GM12878 (cell line): ENCODE results near the gene ABCA7. TPM values are rescaled to one million over a fixed set of nuclear protein-coding genes. Genes with fewer than 3 reads are reported as not detected.

Experiments used
- ATAC-seq: fragments of 200-7000 bp; cut with Tn5 transposase; 3 replicates; pipeline ENCODE4 v1.9.1; 2020; ENCODE audit warnings: mild to moderate bottlenecking, moderate library complexity
- BruUV-seq: library from RNA; stranded (reverse); fragments of 400-500 nt; replicated peaks from 2 replicates; lab custom pipeline; 2021; lab: Mats Ljungman, UMichigan
- CTCF ChIA-PET: fragments of 300-600 bp; sonication (Branson Sonifier 250); formaldehyde crosslinking; extraction: SDS; loops from one replicate; lab custom pipeline; 2021; ENCODE audit warnings: inconsistent platforms; lab: Yijun Ruan, JAX
- POLR2A ChIA-PET: fragments of 350-600 bp; formaldehyde crosslinking; extraction: SDS; loops from one replicate; lab custom pipeline; 2021; ENCODE audit warnings: inconsistent platforms; lab: Charles Lee
- RAD21 ChIA-PET: fragments of 300-600 bp; sonication (Branson Sonifier 250); formaldehyde crosslinking; loops from one replicate; lab custom pipeline; 2023; ENCODE audit warnings: antibody characterized with exemption; ENCODE audit not compliant: unreplicated experiment; lab: Charles Lee
- SMC1A ChIA-PET: fragments of 300-600 bp; sonication (Branson Sonifier 250); formaldehyde crosslinking; loops from one replicate; lab custom pipeline; 2023; ENCODE audit not compliant: unreplicated experiment, uncharacterized antibody; lab: Charles Lee
- DNase-seq: peaks from one replicate; pipeline ENCODE4 v3.0.0-alpha.2; 2011; ENCODE audit warnings: low read depth, low spot score
- FAIRE-seq: peaks from 3 replicates; lab custom pipeline; 2011; peaks lifted over from hg19 to GRCh38; lab: Jason Lieb, UNC
- H2AFZ ChIP-seq: 2 replicates; pipeline ENCODE4 v1.6.0; 2011; ENCODE audit warnings: low read depth, low read length, control low read depth; ENCODE audit not compliant: control insufficient read depth
- H3K27ac ChIP-seq: 2 replicates; pipeline ENCODE4 v1.5.1; 2011; ENCODE audit warnings: control low read depth; ENCODE audit not compliant: control insufficient read depth, insufficient read depth
- H3K27me3 ChIP-seq, 2 experiments: replicated peaks in 1 of 2; 2 replicates each; pipeline versions ENCODE4 v1.6.0 to v1.6.1; 2011; ENCODE audit warnings: low read length in 1 of 2; ENCODE audit not compliant: control insufficient read depth in 2 of 2, insufficient read depth in 2 of 2
- H3K36me3 ChIP-seq, 2 experiments: 2 replicates each; pipeline ENCODE4 v1.5.1; 2011; ENCODE audit warnings: low read length in 1 of 2; ENCODE audit not compliant: control insufficient read depth in 2 of 2, insufficient read depth in 2 of 2
- H3K4me1 ChIP-seq: 2 replicates; pipeline ENCODE4 v1.6.1; 2011; ENCODE audit warnings: mild to moderate bottlenecking, low read length, moderate library complexity, mixed read lengths; ENCODE audit not compliant: control insufficient read depth, insufficient read depth
- H3K4me2 ChIP-seq: 2 replicates; pipeline ENCODE4 v1.6.0; 2011; ENCODE audit warnings: control low read depth; ENCODE audit not compliant: control insufficient read depth, insufficient read depth
- H3K4me3 ChIP-seq: fragments of 200-600 bp; sonication (generic); 2 replicates; pipeline ENCODE4 v1.5.1; 2016
- H3K79me2 ChIP-seq: 2 replicates; pipeline ENCODE4 v1.6.0; 2011; ENCODE audit warnings: low read length; ENCODE audit not compliant: control insufficient read depth, insufficient read depth
- H3K9ac ChIP-seq: 2 replicates; pipeline ENCODE4 v1.8.0; 2011; ENCODE audit warnings: low read length, control low read depth, mixed read lengths; ENCODE audit not compliant: control insufficient read depth, insufficient read depth
- H3K9me3 ChIP-seq: replicated peaks from 3 replicates; pipeline ENCODE4 v1.5.1; 2011; ENCODE audit warnings: mild to moderate bottlenecking, low read length; ENCODE audit not compliant: control insufficient read depth, insufficient read depth
- H4K20me1 ChIP-seq: 2 replicates; pipeline ENCODE4 v1.6.0; 2011; ENCODE audit not compliant: control insufficient read depth, insufficient read depth
- CBFB ChIP-seq: IDR thresholded peaks from 2 replicates; pipeline ENCODE4 v1.6.1; 2016; ENCODE audit warnings: antibody characterized with exemption, low read depth
- CREM ChIP-seq: IDR thresholded peaks from 2 replicates; pipeline ENCODE4 v1.6.1; 2014; ENCODE audit warnings: antibody characterized with exemption, low read depth
- MTA2 ChIP-seq: fragments of 450-650 bp; IDR thresholded peaks from 2 replicates; pipeline ENCODE4 v1.6.1; 2016; ENCODE audit warnings: low read depth, mild to moderate bottlenecking, moderate library complexity
- NR2C1 ChIP-seq: fragments of 450-650 bp; IDR thresholded peaks from 2 replicates; pipeline ENCODE4 v1.6.1; 2017; ENCODE audit warnings: antibody characterized with exemption, mild to moderate bottlenecking, moderate library complexity
- NR2F1 ChIP-seq: fragments of 450-650 bp; conservative IDR thresholded peaks from 2 replicates; pipeline ENCODE4 v1.6.1; 2017; ENCODE audit warnings: mild to moderate bottlenecking
- RBBP5 ChIP-seq: fragments of 200-600 bp; sonication (generic); conservative IDR thresholded peaks from 2 replicates; pipeline ENCODE4 v1.6.1; 2016
- SREBF1 ChIP-seq: IDR thresholded peaks from 2 replicates; pipeline ENCODE4 v1.6.1; 2012; ENCODE audit warnings: mild to moderate bottlenecking, low read length
- TCF3 ChIP-seq: IDR thresholded peaks from 2 replicates; pipeline ENCODE4 v1.6.1; 2012; ENCODE audit warnings: low read depth, mild to moderate bottlenecking, low read length, borderline replicate concordance; ENCODE audit not compliant: insufficient read depth
- ZNF592 ChIP-seq: fragments of 450-650 bp; IDR thresholded peaks from 2 replicates; pipeline ENCODE4 v1.6.1; 2017; ENCODE audit warnings: mild to moderate bottlenecking, moderate library complexity
- ZNF687 ChIP-seq: fragments of 450-650 bp; IDR thresholded peaks from 2 replicates; pipeline ENCODE4 v1.6.1; 2017; ENCODE audit warnings: mild to moderate bottlenecking, moderate library complexity
- WGBS: methylation state at CpG from one replicate; pipeline ENCODE4 v1.1.6; 2016; ENCODE audit warnings: low lambda C conversion rate; ENCODE audit not compliant: insufficient replicate concordance, insufficient coverage; ENCODE audit errors: missing lambda C conversion rate; 5-methylcytosine and 5-hydroxymethylcytosine counted together
- in situ Hi-C: fragments of 300-500 bp; cut with MboI; formaldehyde crosslinking; loops from 9 replicates; pipeline ENCODE4 v1.14.3; 2018; ENCODE audit warnings: mixed read lengths
- intact Hi-C: fragments of 100-400 bp; cut with micrococcal nuclease; formaldehyde crosslinking; loops from one replicate; pipeline ENCODE4 v1.14.2; 2022; ENCODE audit not compliant: unreplicated experiment
- polyA plus RNA-seq, 11 experiments: library from polyadenylated mRNA; depleted of rRNA in 4 of 11; unstranded in 6 of 11; stranded (reverse) in 5 of 11; fragments of >200 nt; fragmentation: Nextera tagmentation in 4 of 11; fragmentation: Illumina TruSeq in 1 of 11; extraction: Ambion mirVana in 4 of 11; extraction: Trizol in 1 of 11; gene quantifications; 1 replicate in 1 of 11; 2 replicates in 10 of 11; pipeline versions ENCODE4 v1.2.1 to v1.2.3, GENCODE V29; 2011 to 2016; ENCODE audit warnings: inconsistent platforms in 2 of 11, missing spikeins in 2 of 11, low read depth in 1 of 11
- total RNA-seq, 4 experiments: library from RNA; depleted of rRNA in 3 of 4; stranded (reverse); fragments of >200 nt in 3 of 4; fragmentation: Illumina TruSeq in 1 of 4; extraction: Trizol in 1 of 4; gene quantifications; 2 replicates each; pipeline versions ENCODE4 v1.2.1 to v1.2.3, GENCODE V29; 2013 to 2021
- TF ChIP-seq, protein P1 (sequence below): fragments of 150-350 bp; IDR thresholded peaks from 2 replicates; pipeline ENCODE4 v1.6.1; 2014; ENCODE audit warnings: mild to moderate bottlenecking, low read depth, low read length

The ABCA7 gene
- total and polyA plus RNA-seq, 10 of the 15 experiments (the other 5 are each of a cell fraction or from before 2014, with no cell fraction given): 1.0 to 49.5 (median 14.8) TPM

GRCh38 chr19:1068009-1069001 lies 28.4 kb downstream of the ABCA7 start:
- intact Hi-C loops: loop anchor here (1.0 to 2.0 kb wide), 2 partner anchors 34 to 47 kb away; partner anchors contain the start of genes GPX4, RNU6-2 and TMEM259
- TF ChIP-seq NR2F1 (peak; percentile 100), ZNF687 (peak; percentile 99), CBFB (peak; percentile 45; the same call in 1 of the 2 replicates), MTA2 (peak; percentile 86), SREBF1 (0 out of 2 replicates have a peak, but pooled peaks have one; percentile 58), TCF3 (no peak), RBBP5 (no peak), ZNF592 (0 out of 2 replicates have a peak, but pooled peaks have one; percentile 26), NR2C1 (peak; percentile 98), CREM (peak; percentile 34; the same call in 1 of the 2 replicates)
- TF ChIP-seq, protein P1, sequence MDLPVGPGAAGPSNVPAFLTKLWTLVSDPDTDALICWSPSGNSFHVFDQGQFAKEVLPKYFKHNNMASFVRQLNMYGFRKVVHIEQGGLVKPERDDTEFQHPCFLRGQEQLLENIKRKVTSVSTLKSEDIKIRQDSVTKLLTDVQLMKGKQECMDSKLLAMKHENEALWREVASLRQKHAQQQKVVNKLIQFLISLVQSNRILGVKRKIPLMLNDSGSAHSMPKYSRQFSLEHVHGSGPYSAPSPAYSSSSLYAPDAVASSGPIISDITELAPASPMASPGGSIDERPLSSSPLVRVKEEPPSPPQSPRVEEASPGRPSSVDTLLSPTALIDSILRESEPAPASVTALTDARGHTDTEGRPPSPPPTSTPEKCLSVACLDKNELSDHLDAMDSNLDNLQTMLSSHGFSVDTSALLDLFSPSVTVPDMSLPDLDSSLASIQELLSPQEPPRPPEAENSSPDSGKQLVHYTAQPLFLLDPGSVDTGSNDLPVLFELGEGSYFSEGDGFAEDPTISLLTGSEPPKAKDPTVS: no peak

More at GRCh38 chr19:1068009-1069001, 28.4 kb downstream of the ABCA7 start:
- no peak for DNase-seq
- peak overlapping the region; percentile 95 for H3K27ac ChIP-seq
- peak overlapping the region; percentile 85 for H3K4me2 ChIP-seq
- in situ Hi-C loops: no loop called here
- RAD21 ChIA-PET: interaction anchor here (1.1 to 2.4 kb wide), 15 partner anchors 8 to 198 kb away, joined by 3 to 19 read pairs (median 5); partner anchors contain the start of genes ATP5F1D, CNN2 and RNU6-2
- no TSS peak for BruUV-seq
- peaks cover 44% of the 10 kb centered on the region for H3K79me2 ChIP-seq
- H4K20me1 ChIP-seq: no peaks in the 10 kb centered on the region
- H3K4me3 ChIP-seq: peak overlapping the region; percentile 98
- no peaks in the 10 kb centered on the region for H3K27me3 ChIP-seq
- peaks cover 17% of the 10 kb centered on the region for H3K4me1 ChIP-seq
- peak overlapping the region; percentile 90 for H3K9ac ChIP-seq
- CTCF ChIA-PET: interaction anchor here (1.8 to 2.2 kb wide), 3 partner anchors 11 to 45 kb away, joined by 5 to 14 read pairs (median 9); no protein-coding TSS in a partner anchor
- H3K9me3 ChIP-seq: no peaks in the 10 kb centered on the region
- peaks cover 7 to 12% of the 10 kb centered on the region in 2 experiments; a peak in 3 of 4 replicates for H3K36me3 ChIP-seq
- no peak overlapping the region for H2AFZ ChIP-seq
- SMC1A ChIA-PET: interaction anchor here (1.0 to 1.7 kb wide), 7 partner anchors 8 to 62 kb away, joined by 3 to 12 read pairs (median 3); partner anchors contain the start of gene GPX4
- peak; percentile 57 for FAIRE-seq
- WGBS: under 1% methylated on average over 45 of the region's 45 CpGs
- peak; percentile 24 for ATAC-seq
- POLR2A ChIA-PET: interaction anchor here (0.5 to 3.0 kb wide), 16 partner anchors 8 to 434 kb away, joined by 3 to 45 read pairs (median 4); partner anchors contain the start of genes ABCA7, CIRBP, CNN2 and GPX4
